Stimulated activated memory B cell treated with anti-CD40 and anti-IgM and Interleukin-4, amounts not matched to agents 10 μg/mL and 1 μg/mL and 100 μg/mL, for 72 hours (primary cell): ENCODE data around the gene MICU2.
"Not testable (repeated sequence)": the region's sequence is repeated elsewhere in the genome, so short reads cannot be mapped to it uniquely, and the experiment has no call there.

ENCODE experiments used
- ATAC-seq: fragments of 150-1000 bp; cut with Tn5 transposase; 2 replicates; pipeline ENCODE4 v1.10.0; 2021
- H3K27ac Mint-ChIP-seq: one replicate; pipeline ENCODE4 v1.8.0; 2022; ENCODE audit warnings: mild to moderate bottlenecking, mixed read lengths
- H3K27me3 Mint-ChIP-seq: one replicate; pipeline ENCODE4 v1.8.0; 2022; ENCODE audit warnings: mixed read lengths
- H3K36me3 Mint-ChIP-seq: one replicate; pipeline ENCODE4 v1.8.0; 2022; ENCODE audit warnings: mixed read lengths
- H3K4me1 Mint-ChIP-seq: one replicate; pipeline ENCODE4 v1.8.0; 2022; ENCODE audit warnings: mixed read lengths
- H3K4me3 Mint-ChIP-seq: one replicate; pipeline ENCODE4 v1.8.0; 2022; ENCODE audit warnings: mild to moderate bottlenecking, moderate library complexity, mixed read lengths
- H3K9me3 Mint-ChIP-seq: one replicate; pipeline ENCODE4 v1.8.0; 2022; ENCODE audit warnings: mixed read lengths

MICU2 gene

DNA sequence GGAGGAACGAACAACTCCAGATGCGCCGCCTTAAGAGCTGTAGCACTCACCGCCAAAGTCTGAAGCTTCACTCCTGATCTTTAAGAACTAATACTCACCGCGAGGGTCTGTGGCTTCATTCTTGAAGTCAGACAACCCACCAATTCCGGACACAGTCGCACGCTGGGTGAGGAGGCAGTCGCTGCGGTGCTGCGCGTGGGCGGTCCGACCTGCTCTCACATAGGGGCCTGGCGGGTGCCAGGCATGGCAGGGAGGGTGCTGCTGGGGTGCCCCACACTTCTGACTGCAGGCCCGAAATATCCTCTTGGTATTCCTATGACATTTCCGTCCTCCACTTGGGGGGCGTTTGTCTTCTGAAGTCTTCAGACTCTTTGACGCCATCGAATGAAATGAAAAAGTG is 7.4 kb upstream of the MICU2 start:
- H3K9me3 Mint-ChIP-seq, result no peaks in the 10 kb centered on the region
- ATAC-seq, result no peak
- no peak overlapping the region for H3K27ac Mint-ChIP-seq
- no peaks in the 10 kb centered on the region for H3K36me3 Mint-ChIP-seq
- H3K4me1 Mint-ChIP-seq, result peaks cover under 1% of the 10 kb centered on the region
- peaks cover 15% of the 10 kb centered on the region for H3K27me3 Mint-ChIP-seq
- H3K4me3 Mint-ChIP-seq, result no peak overlapping the region

DNA sequence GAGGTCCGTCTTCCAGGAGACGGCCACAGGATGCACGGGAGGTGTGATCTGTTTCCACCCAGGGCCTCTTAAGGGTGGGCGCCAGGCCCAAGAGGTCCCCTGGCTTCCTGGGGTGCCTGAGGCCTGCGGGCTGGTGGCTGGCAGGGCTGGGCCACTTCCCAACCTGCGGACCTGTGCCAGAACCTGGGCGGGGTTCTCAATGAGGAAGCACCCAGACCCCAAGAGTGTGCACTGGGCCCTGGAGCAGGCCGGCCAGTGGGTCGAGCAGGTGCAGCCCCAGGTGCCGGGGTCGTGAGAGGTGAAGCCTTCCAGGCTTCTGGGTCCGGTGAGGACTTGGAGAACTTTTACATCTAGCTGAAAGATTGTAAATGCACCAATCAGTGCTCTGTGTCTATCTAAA is 6.7 kb upstream of the MICU2 start:
- H3K27me3 Mint-ChIP-seq, result peaks cover 15% of the 10 kb centered on the region
- no peak for ATAC-seq
- no peaks in the 10 kb centered on the region for H3K36me3 Mint-ChIP-seq
- H3K4me3 Mint-ChIP-seq, result no peak overlapping the region
- no peaks in the 10 kb centered on the region for H3K4me1 Mint-ChIP-seq
- no peaks in the 10 kb centered on the region for H3K9me3 Mint-ChIP-seq
- H3K27ac Mint-ChIP-seq, result no peak overlapping the region

DNA sequence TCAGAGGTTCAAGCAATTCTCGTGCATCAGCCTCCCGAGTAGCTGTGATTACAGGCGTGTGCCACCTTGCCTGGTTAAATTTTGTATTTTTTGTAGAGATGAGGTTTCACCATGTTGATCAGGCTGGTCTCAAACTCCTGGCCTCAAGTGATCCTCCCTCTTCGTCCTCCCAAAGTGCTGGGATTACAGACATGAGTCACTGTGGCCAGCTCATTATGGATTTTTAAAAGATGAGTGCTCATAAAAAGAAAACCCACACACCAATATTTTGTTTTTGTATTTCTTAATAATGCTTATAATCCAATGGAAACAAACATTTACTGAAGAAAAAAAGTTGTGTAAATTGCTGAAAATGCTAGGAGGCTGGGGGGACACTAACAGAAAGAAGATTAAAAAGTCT is 5.0 kb upstream of the MICU2 start:
- no peak for ATAC-seq
- H3K4me1 Mint-ChIP-seq, result peaks cover 11% of the 10 kb centered on the region
- H3K4me3 Mint-ChIP-seq, result no peak overlapping the region
- H3K27ac Mint-ChIP-seq, result no peak overlapping the region
- no peaks in the 10 kb centered on the region for H3K36me3 Mint-ChIP-seq
- H3K27me3 Mint-ChIP-seq, result peaks cover 15% of the 10 kb centered on the region
- H3K9me3 Mint-ChIP-seq, result no peaks in the 10 kb centered on the region

DNA sequence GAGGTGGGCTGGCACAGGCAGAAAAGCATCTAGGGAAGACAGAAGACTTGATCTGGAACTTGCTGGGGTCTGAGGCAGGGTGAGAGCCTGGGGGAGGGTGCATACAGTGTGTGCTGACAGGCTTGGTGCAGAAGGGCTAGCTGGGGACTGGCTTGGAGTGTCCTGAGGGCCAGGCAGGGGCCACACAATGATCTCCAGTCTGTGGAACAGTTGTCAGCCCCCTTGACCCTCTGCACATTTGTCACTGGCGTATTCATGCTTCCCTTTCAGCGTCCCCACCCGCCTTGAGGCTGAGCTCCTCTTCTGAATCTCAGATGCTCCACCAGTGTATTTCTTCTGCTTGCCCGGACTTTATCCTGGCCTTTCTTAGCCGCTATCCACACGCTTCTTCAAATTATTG is 2.8 kb upstream of the MICU2 start:
- Mint-ChIP-seq H3K27ac (peak overlapping the region; percentile 41), H3K9me3 (no peaks in the 10 kb centered on the region), H3K27me3 (peaks cover 15% of the 10 kb centered on the region), H3K4me1 (peaks cover 17% of the 10 kb centered on the region), H3K36me3 (peaks cover under 1% of the 10 kb centered on the region), H3K4me3 (no peak overlapping the region)
- ATAC-seq, result no peak

DNA sequence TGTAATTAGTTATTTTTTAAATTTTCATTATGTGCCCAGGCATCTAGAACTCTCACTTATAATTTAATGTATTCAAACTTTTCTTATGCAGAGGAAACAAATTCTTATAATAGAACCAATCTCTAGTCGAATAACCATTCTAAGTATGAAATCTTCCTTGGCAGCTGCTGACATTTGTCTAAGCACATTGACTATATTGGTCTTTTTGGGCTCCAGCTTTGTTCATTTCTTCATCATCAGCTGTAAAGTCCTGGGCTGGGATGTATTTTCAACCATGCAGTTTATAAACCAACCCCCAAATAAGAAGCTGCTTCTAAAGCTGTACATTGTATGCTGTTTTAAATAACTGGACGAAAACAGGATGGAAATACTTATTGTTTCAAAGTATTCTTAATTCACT is 2.3 kb upstream of the MICU2 start:
- H3K27me3 Mint-ChIP-seq, result peaks cover 15% of the 10 kb centered on the region
- peaks cover 6% of the 10 kb centered on the region for H3K36me3 Mint-ChIP-seq
- H3K9me3 Mint-ChIP-seq, result no peaks in the 10 kb centered on the region
- no peak for ATAC-seq
- H3K4me1 Mint-ChIP-seq, result peaks cover 23% of the 10 kb centered on the region
- no peak overlapping the region for H3K27ac Mint-ChIP-seq
- no peak overlapping the region for H3K4me3 Mint-ChIP-seq

DNA sequence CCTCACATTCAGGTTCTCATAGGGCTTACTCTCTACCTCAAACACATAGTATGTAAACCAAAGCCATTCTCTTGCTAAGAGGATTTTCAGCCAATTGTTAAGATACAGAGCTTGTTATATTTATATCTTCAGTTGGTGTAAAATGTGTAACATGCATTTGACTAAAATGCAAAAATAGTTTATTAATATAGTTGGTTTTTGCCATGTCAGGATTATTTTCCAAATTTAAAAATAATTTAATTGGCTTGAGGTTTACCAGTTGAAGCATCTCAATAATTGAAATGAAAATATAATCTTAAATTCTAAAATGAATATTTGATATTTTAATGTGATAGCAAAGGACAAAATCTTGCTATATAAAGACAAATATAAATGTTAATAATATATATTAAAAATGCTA is 7.2 kb downstream of the MICU2 start:
- Mint-ChIP-seq H3K27ac (peak overlapping the region; percentile 65), H3K4me1 (peaks cover 68% of the 10 kb centered on the region), H3K36me3 (peaks cover 39% of the 10 kb centered on the region), H3K9me3 (no peaks in the 10 kb centered on the region), H3K27me3 (no peaks in the 10 kb centered on the region), H3K4me3 (peak overlapping the region; percentile 54)
- no peak for ATAC-seq

DNA sequence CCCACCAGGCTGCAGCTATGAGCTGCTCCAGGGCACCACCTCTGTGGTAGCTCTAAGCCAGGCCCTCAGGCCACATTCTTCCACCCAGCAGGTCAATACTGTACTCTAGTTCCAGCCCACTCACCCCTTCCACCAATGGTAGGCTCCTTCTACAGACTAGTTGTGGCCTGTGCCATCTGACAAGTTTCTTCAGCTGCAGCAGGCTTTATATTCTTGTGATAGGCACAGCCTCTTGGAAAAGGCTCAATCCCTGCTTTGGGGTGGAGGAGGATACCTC is 8.5 kb downstream of the MICU2 start:
- Mint-ChIP-seq H3K27me3 (no peaks in the 10 kb centered on the region), H3K36me3 (peaks cover 32% of the 10 kb centered on the region), H3K27ac (peak overlapping the region; percentile 65), H3K9me3 (no peaks in the 10 kb centered on the region), H3K4me1 (peaks cover 70% of the 10 kb centered on the region), H3K4me3 (no peak overlapping the region)
- ATAC-seq, result peak; percentile 67

DNA sequence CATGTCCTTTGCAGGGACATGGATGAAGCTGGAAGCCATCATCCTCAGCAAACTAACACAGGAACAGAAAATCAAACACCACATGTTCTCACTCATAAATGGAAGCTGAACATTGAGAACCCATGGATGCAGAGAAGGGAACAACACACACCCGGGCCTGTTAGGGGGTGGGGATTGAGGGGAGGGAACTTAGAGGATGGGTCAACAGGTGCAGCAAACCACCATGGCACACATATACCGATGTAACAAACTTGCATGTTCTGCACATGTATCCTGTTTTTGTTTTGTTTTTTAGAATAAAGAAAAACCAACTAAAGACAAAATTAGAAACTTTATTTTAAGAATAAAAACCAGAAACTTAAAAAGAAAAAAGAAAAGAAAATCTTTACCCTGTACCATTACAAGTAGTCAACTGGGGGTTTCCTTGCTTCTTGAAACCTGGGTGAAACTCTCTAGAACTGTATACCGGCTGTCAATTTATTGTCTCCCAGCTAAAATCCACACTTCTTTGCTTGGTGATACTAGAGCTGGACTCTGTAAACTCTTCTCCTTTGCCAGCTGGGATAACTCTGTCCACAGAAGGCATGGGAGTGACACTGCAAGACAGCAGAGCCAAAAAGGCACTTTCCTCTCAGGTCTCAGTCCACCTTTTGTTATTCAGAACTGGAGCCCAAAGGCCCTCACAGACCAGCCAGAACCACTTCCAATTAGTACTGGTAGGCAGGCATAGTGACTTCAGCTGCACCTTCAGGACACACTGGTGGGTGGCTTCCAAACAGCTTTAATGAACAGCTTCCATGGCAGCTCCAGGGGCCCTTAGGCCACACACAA is 9.0 kb downstream of the MICU2 start:
- Mint-ChIP-seq H3K27me3 (no peaks in the 10 kb centered on the region), H3K4me1 (peaks cover 70% of the 10 kb centered on the region), H3K4me3 (no peak overlapping the region), H3K9me3 (no peaks in the 10 kb centered on the region), H3K27ac (peak overlapping the region; percentile 65), H3K36me3 (peaks cover 26% of the 10 kb centered on the region)
- ATAC-seq, result peak; percentile 70

DNA sequence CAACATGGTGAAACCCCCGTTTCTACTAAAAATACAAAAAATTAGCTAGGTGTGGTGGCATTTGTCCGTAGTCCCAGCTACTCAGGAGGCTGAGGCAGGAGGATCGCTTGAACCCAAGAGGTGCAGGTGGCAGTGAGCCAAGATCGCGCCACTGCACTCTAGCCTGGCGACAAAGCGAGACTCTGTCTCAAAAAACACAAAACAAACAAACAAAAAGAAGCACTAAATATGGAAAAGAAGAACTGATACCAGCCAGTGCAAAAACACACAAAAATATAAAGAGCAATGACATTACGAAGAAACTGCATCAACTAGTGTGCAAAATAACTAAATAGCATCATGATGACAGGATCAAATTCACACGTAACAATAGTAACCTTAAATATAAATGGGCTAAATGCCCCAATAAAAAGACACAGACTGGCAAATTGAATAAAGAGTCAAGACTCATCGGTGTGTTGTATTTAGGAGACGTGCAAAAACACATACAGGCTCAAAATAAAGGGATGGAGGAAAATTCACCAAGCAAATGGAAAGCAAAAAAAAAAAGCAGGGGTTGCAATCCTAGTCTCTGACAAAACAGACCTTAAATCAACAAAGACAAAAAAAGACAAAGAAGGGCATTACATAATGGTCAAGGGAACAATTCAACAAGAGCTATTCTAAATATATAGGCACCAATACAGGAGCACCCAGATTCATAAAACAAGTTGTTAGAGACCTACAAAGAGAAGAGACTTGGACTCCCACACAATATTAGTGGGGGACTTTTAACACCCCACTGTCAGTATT is 13.1 kb downstream of the MICU2 start:
- H3K4me3 Mint-ChIP-seq, result peak overlapping the region; percentile 45
- not testable (repeated sequence) for H3K9me3 Mint-ChIP-seq, ATAC-seq, H3K27me3 Mint-ChIP-seq
- peaks cover 90% of the 10 kb centered on the region for H3K4me1 Mint-ChIP-seq
- peaks cover 36% of the 10 kb centered on the region for H3K36me3 Mint-ChIP-seq
- H3K27ac Mint-ChIP-seq, result peak overlapping the region; percentile 73

DNA sequence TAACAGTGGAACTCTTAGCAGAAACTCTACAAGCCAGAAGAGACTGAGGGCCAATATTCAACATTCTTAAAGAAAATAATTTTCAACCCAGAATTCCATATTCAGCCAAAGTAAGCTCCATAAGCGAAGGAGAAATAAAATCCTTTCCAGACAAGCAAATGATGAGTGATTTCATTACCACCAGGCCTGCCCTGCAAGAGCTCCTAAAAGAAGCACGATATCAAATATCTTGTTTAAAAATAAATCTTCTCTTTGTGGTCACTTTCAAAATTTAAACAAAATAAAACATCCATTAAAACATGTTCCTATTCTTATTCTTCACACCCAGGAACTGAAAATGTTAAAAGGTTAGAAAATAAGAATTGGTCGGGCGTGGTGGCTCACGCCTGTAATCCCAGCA is 13.7 kb downstream of the MICU2 start:
- Mint-ChIP-seq H3K4me1 (peaks cover 85% of the 10 kb centered on the region), H3K27me3 (no peaks in the 10 kb centered on the region), H3K27ac (peak overlapping the region; percentile 73), H3K4me3 (peak overlapping the region; percentile 45), H3K36me3 (peaks cover 36% of the 10 kb centered on the region), H3K9me3 (peaks cover 3% of the 10 kb centered on the region)
- no peak for ATAC-seq

DNA sequence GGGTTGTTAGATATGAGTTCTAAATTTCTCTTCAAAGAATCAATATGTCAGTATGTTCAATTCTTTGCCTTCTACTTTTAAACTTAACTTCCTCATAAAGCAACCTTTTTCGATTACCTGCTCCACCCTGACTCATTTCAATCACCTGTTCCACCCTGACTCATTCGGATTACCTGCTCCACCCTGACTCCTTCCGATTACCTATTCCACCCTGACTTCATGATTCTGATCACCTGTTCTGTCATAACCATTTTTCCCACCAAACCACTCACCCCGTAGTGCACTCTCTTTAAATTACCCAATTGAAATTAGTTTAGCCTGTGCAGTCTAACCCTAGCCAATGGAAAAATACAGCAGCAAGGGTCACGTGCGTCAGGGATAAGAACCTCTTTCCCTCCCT is 14.5 kb downstream of the MICU2 start:
- H3K27ac Mint-ChIP-seq, result peak overlapping the region; percentile 73
- peaks cover 81% of the 10 kb centered on the region for H3K4me1 Mint-ChIP-seq
- peaks cover 36% of the 10 kb centered on the region for H3K36me3 Mint-ChIP-seq
- not testable (repeated sequence) for H3K27me3 Mint-ChIP-seq, H3K4me3 Mint-ChIP-seq, ATAC-seq, H3K9me3 Mint-ChIP-seq

DNA sequence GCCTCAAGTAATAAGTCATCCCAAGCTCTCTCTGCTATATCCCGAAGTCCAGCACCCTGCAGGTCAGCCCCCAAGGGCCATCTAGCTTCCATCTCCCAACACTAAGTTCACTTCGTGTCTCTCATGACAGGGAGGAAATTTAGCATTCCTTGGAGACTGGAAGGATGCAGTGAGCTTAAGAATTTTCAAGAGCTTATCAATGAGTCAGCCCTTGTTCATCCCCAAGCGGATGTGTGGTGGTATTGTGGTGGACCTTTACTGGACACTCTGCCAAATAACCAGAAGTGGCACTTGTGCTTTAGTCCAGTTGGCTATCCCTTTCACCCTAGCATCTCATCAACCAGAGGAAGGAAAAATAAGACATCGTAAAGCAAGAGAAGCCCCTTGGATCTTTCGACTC is 15.6 kb downstream of the MICU2 start:
- H3K36me3 Mint-ChIP-seq, result peaks cover 26% of the 10 kb centered on the region
- H3K4me3 Mint-ChIP-seq, H3K9me3 Mint-ChIP-seq, H3K27me3 Mint-ChIP-seq, ATAC-seq: not testable (repeated sequence)
- peaks cover 70% of the 10 kb centered on the region for H3K4me1 Mint-ChIP-seq
- peak overlapping the region; percentile 73 for H3K27ac Mint-ChIP-seq

DNA sequence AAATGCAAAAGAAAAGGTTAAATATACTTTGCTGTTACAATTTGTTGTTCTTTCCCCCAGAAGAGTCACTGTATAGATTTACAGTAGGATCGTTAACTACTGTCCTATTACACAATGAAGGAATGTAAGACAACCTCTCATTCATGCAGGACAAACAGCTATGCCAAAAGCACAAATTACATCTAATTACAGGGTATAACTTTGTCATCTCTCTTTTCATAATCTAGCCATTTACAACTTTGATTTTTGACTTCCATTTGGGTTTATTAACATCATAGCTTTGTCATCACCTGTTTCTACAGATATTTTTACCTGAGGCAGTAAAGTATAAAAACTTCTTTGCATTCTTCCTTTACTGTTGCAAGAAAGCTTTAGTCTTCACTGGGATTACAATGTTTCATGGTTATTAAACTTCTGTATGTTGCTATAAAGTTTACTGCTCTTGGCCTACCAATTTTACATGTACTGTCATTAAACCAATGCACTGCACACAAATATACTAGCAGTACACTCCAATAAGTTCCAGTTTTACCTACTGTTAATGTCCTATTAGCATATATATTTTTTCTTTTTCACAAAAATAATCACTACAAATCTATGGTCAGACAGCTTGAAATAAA is 18.9 kb downstream of the MICU2 start:
- Mint-ChIP-seq H3K9me3 (peaks cover 7% of the 10 kb centered on the region), H3K36me3 (peaks cover 23% of the 10 kb centered on the region), H3K27me3 (no peaks in the 10 kb centered on the region), H3K4me1 (peaks cover 53% of the 10 kb centered on the region), H3K4me3 (no peak overlapping the region), H3K27ac (no peak overlapping the region)
- ATAC-seq, result no peak

DNA sequence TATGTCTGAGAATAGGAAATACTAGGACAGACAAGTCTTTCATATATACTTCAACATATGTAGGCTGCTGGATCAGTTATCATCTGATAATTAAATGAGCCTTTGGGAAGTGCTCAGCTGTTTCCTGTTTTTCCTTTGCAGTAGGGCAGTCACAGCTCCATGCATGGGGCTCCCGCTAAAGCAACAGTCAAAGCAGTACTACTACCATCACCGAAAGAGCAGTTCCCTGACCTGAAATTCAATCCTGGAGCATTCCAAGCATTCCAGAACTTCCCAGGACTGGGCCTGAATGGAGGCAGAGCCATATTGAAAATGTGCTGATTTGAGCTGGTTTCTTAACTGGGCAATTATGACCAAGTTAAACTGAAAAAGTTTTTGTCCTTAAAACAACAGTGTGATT is 20.5 kb downstream of the MICU2 start:
- no peak for ATAC-seq
- H3K4me1 Mint-ChIP-seq, result peaks cover 42% of the 10 kb centered on the region
- no peak overlapping the region for H3K4me3 Mint-ChIP-seq
- H3K9me3 Mint-ChIP-seq, result peaks cover 4% of the 10 kb centered on the region
- H3K27me3 Mint-ChIP-seq, result no peaks in the 10 kb centered on the region
- H3K27ac Mint-ChIP-seq, result no peak overlapping the region
- peaks cover 16% of the 10 kb centered on the region for H3K36me3 Mint-ChIP-seq

DNA sequence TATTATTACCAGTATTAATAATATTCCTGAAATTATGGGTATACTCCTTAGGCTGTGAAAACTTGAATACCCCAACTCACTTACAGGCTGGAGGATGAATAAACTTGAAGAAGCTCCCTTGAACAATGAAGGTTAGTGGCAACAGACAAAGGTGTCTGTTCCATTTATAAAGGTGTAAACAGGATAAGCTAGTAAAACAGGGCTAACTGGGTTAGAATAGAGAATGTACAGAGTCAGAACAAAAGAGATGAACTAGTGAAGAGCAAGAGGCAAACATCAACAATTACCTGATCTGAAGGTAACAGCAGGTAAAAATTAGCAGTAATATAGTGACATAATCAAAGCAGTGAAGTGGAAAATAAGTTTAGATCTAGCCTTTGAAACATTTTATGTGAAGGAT is 23.2 kb downstream of the MICU2 start:
- no peaks in the 10 kb centered on the region for H3K27me3 Mint-ChIP-seq
- H3K9me3 Mint-ChIP-seq, result peaks cover 4% of the 10 kb centered on the region
- H3K36me3 Mint-ChIP-seq, result peaks cover 9% of the 10 kb centered on the region
- no peak for ATAC-seq
- H3K4me3 Mint-ChIP-seq, result no peak overlapping the region
- peaks cover 21% of the 10 kb centered on the region for H3K4me1 Mint-ChIP-seq
- H3K27ac Mint-ChIP-seq, result no peak overlapping the region
